ENCODE measurements around the gene ALDOA.
"Not testable (repeated sequence)": the region's sequence is repeated elsewhere in the genome, so short reads cannot be mapped to it uniquely, and the experiment has no call there.

ALDOA gene

GRCh38 chr16:30065102-30065942 is at the start of gene ALDOA:
TSS of gene ALDOA (plus strand) at chr16:30065760. CDS start at chr16:30066898, 1,138 bp downstream.
- TF ChIP-seq CTCF (IDR thresholded peaks at IDR 0.05; ENCODE audit: control insufficient read depth, insufficient read depth, low read depth, low read length, missing control alignments), result no peak
- DNase-seq (ENCODE audit: low read depth), result peak; percentile 96
- H3K4me3 ChIP-seq (ENCODE audit: control insufficient read depth, low read depth, low read length), result peak within 1 kb of the TSS; percentile 99

GRCh38 chr16:30016555-30017276 is 48.8 kb upstream of the ALDOA start:
- no peak overlapping the region for H3K4me3 ChIP-seq (ENCODE audit: control insufficient read depth, low read depth, low read length)
- TF ChIP-seq CTCF (IDR thresholded peaks at IDR 0.05; ENCODE audit: control insufficient read depth, insufficient read depth, low read depth, low read length, missing control alignments), result no peak
- no peak for DNase-seq (ENCODE audit: low read depth)

- no peak for TF ChIP-seq CTCF (IDR thresholded peaks at IDR 0.05; ENCODE audit: control insufficient read depth, insufficient read depth, low read depth, low read length, missing control alignments)
- no peak for DNase-seq (ENCODE audit: low read depth)
- no peak overlapping the region for H3K4me3 ChIP-seq (ENCODE audit: control insufficient read depth, low read depth, low read length)
Observed at GRCh38 chr16:30017277-30017656, 48.3 kb upstream of the ALDOA start.

- H3K4me3 ChIP-seq (ENCODE audit: control insufficient read depth, low read depth, low read length); DNase-seq (ENCODE audit: low read depth): not testable (repeated sequence)
Observed at GRCh38 chr16:30017937-30018336, 47.6 kb upstream of the ALDOA start.

- no peak for TF ChIP-seq CTCF (IDR thresholded peaks at IDR 0.05; ENCODE audit: control insufficient read depth, insufficient read depth, low read depth, low read length, missing control alignments)
- DNase-seq (ENCODE audit: low read depth), result no peak
- no peak overlapping the region for H3K4me3 ChIP-seq (ENCODE audit: control insufficient read depth, low read depth, low read length)
Observed at GRCh38 chr16:30018731-30019158, 46.8 kb upstream of the ALDOA start.

- no peak for DNase-seq (ENCODE audit: low read depth)
- TF ChIP-seq CTCF (IDR thresholded peaks at IDR 0.05; ENCODE audit: control insufficient read depth, insufficient read depth, low read depth, low read length, missing control alignments), result no peak
- no peak within 1 kb of the TSS for H3K4me3 ChIP-seq (ENCODE audit: control insufficient read depth, low read depth, low read length)
Observed at GRCh38 chr16:30022887-30023286, 42.7 kb upstream of the ALDOA start, which contains the start of gene C16orf92. TSS of gene C16orf92 (plus strand) at chr16:30023198. CDS start at chr16:30023341, 143 bp downstream.

GRCh38 chr16:30023586-30023985 is 42.0 kb upstream of the ALDOA start:
- DNase-seq (ENCODE audit: low read depth), result no peak
- TF ChIP-seq CTCF (IDR thresholded peaks at IDR 0.05; ENCODE audit: control insufficient read depth, insufficient read depth, low read depth, low read length, missing control alignments), result no peak
- no peak overlapping the region for H3K4me3 ChIP-seq (ENCODE audit: control insufficient read depth, low read depth, low read length)

All from AG09309 (cell line).